ENCODE measurements around the gene KCTD7. TPM values are rescaled to one million over a fixed set of nuclear protein-coding genes. Genes with fewer than 3 reads are reported as not detected.
"Not testable (repeated sequence)": the region's sequence is repeated elsewhere in the genome, so short reads cannot be mapped to it uniquely, and the experiment has no call there.

KCTD7 gene
- 10 to 100 TPM; 17.4 to 19.3 (median 18.1) TPM for total RNA-seq

GRCh38 chr7:66628361-66629221 lies at the start of gene KCTD7:
KCTD7 (plus strand) TSS chr7:66628881; CDS start chr7:66629065, 184 bp downstream.
- peak within 1 kb of the TSS; percentile 22 to 96 (median 75) for H3K4me3 ChIP-seq (replicated peaks in 1 of 3)
- 0 to 1% methylated on average over 5 to 16 of the region's 93 CpGs for WGBS, 2 donors
- no peaks in the 10 kb centered on the region for H3K9me3 ChIP-seq
- H3K27ac ChIP-seq: peak within 1 kb of the TSS; percentile 86 to 97 (median 96)
- H3K27me3 ChIP-seq: no peaks in the 10 kb centered on the region
- peaks cover 0 to 5% of the 10 kb centered on the region in 2 donors for H3K36me3 ChIP-seq
- peak; percentile 99 for DNase-seq
- H3K4me1 ChIP-seq: peaks cover 4 to 12% of the 10 kb centered on the region in 2 donors
- TF ChIP-seq POLR2A (IDR thresholded peaks at IDR 0.05) (peak; percentile 83 to 93), CTCF (IDR thresholded peaks at IDR 0.05) (no peak)
- intact Hi-C loops (cut with DNase I): no loop called here

GRCh38 chr7:66580380-66580779 lies 48.3 kb upstream of the KCTD7 start:
- WGBS, 2 donors: 71 to 82% methylated on average over 1 of the region's 1 CpG
- H3K36me3 ChIP-seq; intact Hi-C loops (cut with DNase I); H3K4me1 ChIP-seq; H3K9me3 ChIP-seq; H3K27ac ChIP-seq; H3K27me3 ChIP-seq; H3K4me3 ChIP-seq (replicated peaks in 1 of 3); DNase-seq: not testable (repeated sequence)

- 86 to 93% methylated on average over 4 of the region's 4 CpGs for WGBS, 2 donors
- intact Hi-C loops (cut with DNase I); H3K36me3 ChIP-seq; H3K9me3 ChIP-seq; H3K27ac ChIP-seq; H3K4me1 ChIP-seq; DNase-seq; H3K27me3 ChIP-seq; H3K4me3 ChIP-seq (replicated peaks in 1 of 3): not testable (repeated sequence)
These were observed 45.7 kb upstream of the KCTD7 start for GRCh38 chr7:66582816-66583489.

- no peak overlapping the region for H3K4me3 ChIP-seq (replicated peaks in 1 of 3)
- WGBS, 2 donors: 90 to 91% methylated on average over 2 of the region's 2 CpGs
- TF ChIP-seq CTCF (IDR thresholded peaks at IDR 0.05) (no peak), POLR2A (IDR thresholded peaks at IDR 0.05) (no peak)
- H3K4me1 ChIP-seq: no peaks in the 10 kb centered on the region
- no peak for DNase-seq
- intact Hi-C loops (cut with DNase I): no loop called here
- H3K27me3 ChIP-seq: no peaks in the 10 kb centered on the region
- H3K9me3 ChIP-seq: no peaks in the 10 kb centered on the region
- H3K27ac ChIP-seq: no peak overlapping the region
- H3K36me3 ChIP-seq: peaks cover 0 to 5% of the 10 kb centered on the region in 2 donors
These were observed 45.1 kb upstream of the KCTD7 start for GRCh38 chr7:66583490-66584110.

GRCh38 chr7:66586181-66586580 lies 42.5 kb upstream of the KCTD7 start:
- DNase-seq: no peak
- intact Hi-C loops (cut with DNase I): no loop called here
- no peak overlapping the region for H3K4me3 ChIP-seq (replicated peaks in 1 of 3)
- no peaks in the 10 kb centered on the region for H3K27me3 ChIP-seq
- WGBS, 2 donors: 89 to 96% methylated on average over 1 of the region's 1 CpG
- TF ChIP-seq CTCF (IDR thresholded peaks at IDR 0.05): no peak
- TF ChIP-seq POLR2A (IDR thresholded peaks at IDR 0.05): no peak
- no peaks in the 10 kb centered on the region for H3K9me3 ChIP-seq
- peaks cover 8 to 11% of the 10 kb centered on the region in 2 donors for H3K4me1 ChIP-seq
- no peak overlapping the region for H3K27ac ChIP-seq
- peaks cover 0 to 5% of the 10 kb centered on the region in 2 donors for H3K36me3 ChIP-seq

- H3K27me3 ChIP-seq; H3K9me3 ChIP-seq; DNase-seq; H3K4me3 ChIP-seq (replicated peaks in 1 of 3); H3K36me3 ChIP-seq; H3K27ac ChIP-seq; intact Hi-C loops (cut with DNase I): not testable (repeated sequence)
- H3K4me1 ChIP-seq: peaks cover 12 to 13% of the 10 kb centered on the region in 2 donors
- 100% methylated on average over 1 of the region's 1 CpG for WGBS, 2 donors
These were observed 40.5 kb upstream of the KCTD7 start for GRCh38 chr7:66588226-66588625.

GRCh38 chr7:66588856-66589570 lies 39.7 kb upstream of the KCTD7 start:
- H3K27ac ChIP-seq; intact Hi-C loops (cut with DNase I); H3K9me3 ChIP-seq; H3K36me3 ChIP-seq; H3K4me3 ChIP-seq (replicated peaks in 1 of 3); DNase-seq; H3K27me3 ChIP-seq: not testable (repeated sequence)
- peaks cover 12 to 13% of the 10 kb centered on the region in 2 donors for H3K4me1 ChIP-seq
- WGBS, 2 donors: 78 to 80% methylated on average over 5 of the region's 5 CpGs

- DNase-seq; H3K36me3 ChIP-seq; intact Hi-C loops (cut with DNase I); H3K27ac ChIP-seq; H3K27me3 ChIP-seq; H3K4me3 ChIP-seq (replicated peaks in 1 of 3); H3K9me3 ChIP-seq: not testable (repeated sequence)
- H3K4me1 ChIP-seq: peaks cover 12 to 13% of the 10 kb centered on the region in 2 donors
- WGBS, 2 donors: 48 to 51% methylated on average over 11 of the region's 11 CpGs
These were observed 38.2 kb upstream of the KCTD7 start for GRCh38 chr7:66590302-66591057.

All from thyroid gland (tissue), 4 donors.